Measurements from ENCODE around the gene HS3ST5.
"Not testable (repeated sequence)": the region's sequence is repeated elsewhere in the genome, so short reads cannot be mapped to it uniquely, and the experiment has no call there.

HS3ST5 gene

DNA sequence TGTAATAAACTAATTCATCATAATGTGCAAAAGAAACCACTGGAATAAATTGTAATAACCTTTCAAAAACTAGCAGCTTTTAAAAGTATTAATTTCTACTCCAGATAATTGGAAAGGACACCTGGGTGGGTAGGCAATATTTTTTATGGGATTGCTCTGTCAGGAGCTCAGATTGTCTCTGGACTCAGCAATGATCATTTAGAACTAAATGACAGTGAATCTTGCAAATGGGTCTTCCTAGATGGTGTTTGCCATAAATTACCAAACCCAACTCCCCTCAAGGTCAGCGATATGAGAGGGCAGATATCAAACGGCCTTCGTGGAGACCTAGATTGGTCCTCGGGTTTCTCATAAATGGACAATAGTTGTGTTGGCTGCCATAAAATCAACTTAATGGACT is 181.9 kb downstream of the HS3ST5 start:
- Histone ChIP-seq H3K4me2 (no peak overlapping the region), H3K9ac (no peak overlapping the region), H3K9me3 (no peaks in the 10 kb centered on the region), H3K36me3 (no peaks in the 10 kb centered on the region), H3K4me1 (no peaks in the 10 kb centered on the region), H3K27ac (no peak overlapping the region), H3K4me3 (no peak overlapping the region), H3K27me3 (no peaks in the 10 kb centered on the region), H4K20me1 (no peaks in the 10 kb centered on the region)
- no peak for TF ChIP-seq Cebpa-rat (IDR thresholded peaks at IDR 0.05)

GRCh38 chr6:114159727-114160126 is 183.1 kb downstream of the HS3ST5 start:
- H3K4me1 ChIP-seq, result peaks cover 2% of the 10 kb centered on the region; the same call in 1 of the 2 replicates
- H4K20me1 ChIP-seq, result no peaks in the 10 kb centered on the region
- H3K4me3 ChIP-seq, result no peak overlapping the region
- no peaks in the 10 kb centered on the region for H3K9me3 ChIP-seq
- H3K27me3 ChIP-seq, result no peaks in the 10 kb centered on the region
- no peak overlapping the region for H3K9ac ChIP-seq
- no peak overlapping the region for H3K27ac ChIP-seq
- H3K4me2 ChIP-seq, result no peak overlapping the region
- TF ChIP-seq Cebpa-rat (IDR thresholded peaks at IDR 0.05), result no peak
- H3K36me3 ChIP-seq, result no peaks in the 10 kb centered on the region

DNA sequence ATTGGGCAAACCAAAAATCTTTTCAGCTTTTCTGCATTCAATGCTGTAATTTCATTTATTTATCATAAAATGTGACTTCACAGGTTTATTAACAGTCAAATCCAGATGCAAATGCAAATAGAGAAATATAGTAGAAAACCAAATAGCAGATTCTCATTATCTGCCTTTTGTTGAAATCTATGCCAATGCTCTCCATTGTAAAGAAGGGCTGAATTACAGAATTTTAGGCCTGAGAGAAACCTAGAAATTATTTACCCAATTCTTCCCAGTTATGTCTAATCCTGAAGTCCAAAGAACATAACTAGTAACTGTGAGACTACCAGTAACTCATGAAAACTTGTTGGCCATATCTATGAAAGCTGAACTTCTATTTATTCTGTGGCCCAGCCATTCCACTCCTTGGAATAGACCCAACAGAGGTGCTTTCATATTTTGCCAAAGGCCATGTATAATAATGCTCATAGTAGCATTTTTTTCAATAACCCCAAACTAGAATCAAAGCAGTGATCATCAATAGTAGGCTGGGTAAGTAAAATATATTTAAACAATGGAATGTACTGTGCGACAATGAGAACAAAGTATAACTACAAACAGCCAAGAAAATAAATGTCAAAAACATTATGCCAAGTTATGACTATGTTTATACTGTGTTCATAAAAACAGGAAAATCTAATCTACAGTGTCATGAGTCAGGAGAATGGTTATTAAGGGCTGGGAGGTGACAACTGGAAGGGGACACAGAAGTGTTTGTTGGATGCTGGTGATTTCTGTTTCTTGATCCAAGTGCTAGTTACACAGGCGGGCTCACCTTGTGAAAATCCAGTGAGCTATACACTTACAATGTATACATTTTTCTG is 183.8 kb downstream of the HS3ST5 start:
- Histone ChIP-seq H3K4me2 (no peak overlapping the region), H3K27me3 (no peaks in the 10 kb centered on the region), H3K4me1 (peaks cover 7% of the 10 kb centered on the region; the same call in 1 of the 2 replicates), H4K20me1 (no peaks in the 10 kb centered on the region), H3K9me3 (no peaks in the 10 kb centered on the region), H3K9ac (no peak overlapping the region), H3K36me3 (no peaks in the 10 kb centered on the region), H3K4me3 (no peak overlapping the region), H3K27ac (no peak overlapping the region)
- no peak for TF ChIP-seq Cebpa-rat (IDR thresholded peaks at IDR 0.05)

DNA sequence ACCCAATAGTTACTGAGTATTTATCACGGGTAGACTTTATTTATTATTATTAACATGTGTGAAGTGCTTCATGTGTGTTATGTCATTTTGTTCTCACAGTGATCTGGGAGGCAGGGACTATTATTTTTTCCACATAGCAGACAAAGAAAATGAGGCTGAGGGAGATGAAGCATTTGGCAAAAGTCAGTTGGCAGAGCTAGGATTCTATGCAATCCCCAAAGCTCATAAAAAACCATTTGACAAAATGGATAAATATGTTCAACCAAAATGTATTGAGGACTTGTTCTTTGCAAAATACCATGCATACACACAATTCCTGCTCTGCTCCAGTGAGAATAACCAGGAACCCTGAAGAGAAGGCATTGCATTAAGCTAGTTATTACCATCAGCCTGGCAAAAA is 184.4 kb downstream of the HS3ST5 start:
- Histone ChIP-seq H3K27ac (no peak overlapping the region), H3K9ac (no peak overlapping the region), H3K4me3 (no peak overlapping the region), H4K20me1 (no peaks in the 10 kb centered on the region), H3K4me2 (no peak overlapping the region), H3K9me3 (no peaks in the 10 kb centered on the region), H3K4me1 (peaks cover 7% of the 10 kb centered on the region; the same call in 1 of the 2 replicates), H3K27me3 (no peaks in the 10 kb centered on the region), H3K36me3 (no peaks in the 10 kb centered on the region)
- TF ChIP-seq Cebpa-rat (IDR thresholded peaks at IDR 0.05), result no peak

GRCh38 chr6:114157848-114158247 is 185.0 kb downstream of the HS3ST5 start:
- Histone ChIP-seq H3K4me3 (no peak overlapping the region), H3K9me3 (no peaks in the 10 kb centered on the region), H4K20me1 (no peaks in the 10 kb centered on the region), H3K27me3 (no peaks in the 10 kb centered on the region), H3K4me2 (no peak overlapping the region), H3K27ac (no peak overlapping the region), H3K4me1 (peaks cover 7% of the 10 kb centered on the region; the same call in 1 of the 2 replicates), H3K36me3 (no peaks in the 10 kb centered on the region), H3K9ac (no peak overlapping the region)
- TF ChIP-seq Cebpa-rat (IDR thresholded peaks at IDR 0.05), result no peak

DNA sequence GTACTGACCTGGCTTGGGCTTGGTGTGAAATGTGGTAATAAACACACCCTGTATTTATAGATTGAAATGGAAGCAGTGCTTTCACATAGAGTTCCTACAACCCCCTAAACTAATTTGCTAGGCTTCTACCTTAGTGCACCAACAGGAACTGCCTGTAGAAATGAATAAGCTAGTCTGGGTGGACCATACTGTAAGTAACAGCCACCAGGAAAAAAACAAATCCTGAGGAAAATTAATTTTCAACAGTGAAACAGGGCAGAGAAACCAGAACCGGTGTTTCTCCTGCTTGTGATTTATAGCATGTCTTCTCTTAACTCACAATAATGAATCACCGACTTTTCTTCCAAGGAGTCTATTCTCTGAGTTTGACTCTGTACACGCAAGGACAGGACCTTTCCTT is 187.1 kb downstream of the HS3ST5 start:
- no peak overlapping the region for H3K27ac ChIP-seq
- peaks cover 7% of the 10 kb centered on the region; the same call in 1 of the 2 replicates for H3K4me1 ChIP-seq
- no peak overlapping the region for H3K4me3 ChIP-seq
- no peak for TF ChIP-seq Cebpa-rat (IDR thresholded peaks at IDR 0.05)
- no peaks in the 10 kb centered on the region for H3K36me3 ChIP-seq
- no peaks in the 10 kb centered on the region for H3K27me3 ChIP-seq
- H3K4me2 ChIP-seq, result no peak overlapping the region
- H3K9ac ChIP-seq, result no peak overlapping the region
- H4K20me1 ChIP-seq, result no peaks in the 10 kb centered on the region
- no peaks in the 10 kb centered on the region for H3K9me3 ChIP-seq

DNA sequence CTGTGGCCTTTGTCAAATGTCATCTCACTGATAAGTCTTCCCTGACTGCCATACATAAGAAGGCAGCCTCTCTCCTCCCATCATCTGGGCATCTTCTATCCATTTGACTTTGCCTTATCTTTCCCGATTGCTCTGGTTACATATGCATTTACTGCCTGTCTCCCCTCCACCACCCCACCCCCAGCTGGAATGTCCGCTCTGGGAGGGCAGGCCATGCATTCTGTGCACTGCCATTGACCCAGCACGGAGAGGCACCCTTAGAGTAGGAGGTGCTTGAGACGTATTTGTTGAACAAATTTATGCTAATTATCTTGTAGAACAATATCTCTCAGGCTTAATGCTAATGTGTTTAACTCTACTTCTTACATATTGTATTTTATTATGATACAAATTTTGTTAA is 188.0 kb downstream of the HS3ST5 start:
- H3K4me1 ChIP-seq, result peaks cover 7% of the 10 kb centered on the region; the same call in 1 of the 2 replicates
- peak overlapping the region; percentile 35 for H3K4me2 ChIP-seq
- H3K27me3 ChIP-seq, result no peaks in the 10 kb centered on the region
- no peaks in the 10 kb centered on the region for H3K36me3 ChIP-seq
- H4K20me1 ChIP-seq, result no peaks in the 10 kb centered on the region
- no peaks in the 10 kb centered on the region for H3K9me3 ChIP-seq
- no peak overlapping the region for H3K27ac ChIP-seq
- H3K4me3 ChIP-seq, result no peak overlapping the region
- H3K9ac ChIP-seq, result no peak overlapping the region
- no peak for TF ChIP-seq Cebpa-rat (IDR thresholded peaks at IDR 0.05)

GRCh38 chr6:114153448-114153847 is 189.4 kb downstream of the HS3ST5 start:
- TF ChIP-seq Cebpa-rat (IDR thresholded peaks at IDR 0.05), result no peak
- no peak overlapping the region for H3K9ac ChIP-seq
- no peaks in the 10 kb centered on the region for H3K36me3 ChIP-seq
- no peak overlapping the region for H3K4me2 ChIP-seq
- H4K20me1 ChIP-seq, result no peaks in the 10 kb centered on the region
- no peak overlapping the region for H3K27ac ChIP-seq
- no peak overlapping the region for H3K4me3 ChIP-seq
- H3K9me3 ChIP-seq, result no peaks in the 10 kb centered on the region
- no peaks in the 10 kb centered on the region for H3K27me3 ChIP-seq
- H3K4me1 ChIP-seq, result peaks cover 7% of the 10 kb centered on the region; the same call in 1 of the 2 replicates

DNA sequence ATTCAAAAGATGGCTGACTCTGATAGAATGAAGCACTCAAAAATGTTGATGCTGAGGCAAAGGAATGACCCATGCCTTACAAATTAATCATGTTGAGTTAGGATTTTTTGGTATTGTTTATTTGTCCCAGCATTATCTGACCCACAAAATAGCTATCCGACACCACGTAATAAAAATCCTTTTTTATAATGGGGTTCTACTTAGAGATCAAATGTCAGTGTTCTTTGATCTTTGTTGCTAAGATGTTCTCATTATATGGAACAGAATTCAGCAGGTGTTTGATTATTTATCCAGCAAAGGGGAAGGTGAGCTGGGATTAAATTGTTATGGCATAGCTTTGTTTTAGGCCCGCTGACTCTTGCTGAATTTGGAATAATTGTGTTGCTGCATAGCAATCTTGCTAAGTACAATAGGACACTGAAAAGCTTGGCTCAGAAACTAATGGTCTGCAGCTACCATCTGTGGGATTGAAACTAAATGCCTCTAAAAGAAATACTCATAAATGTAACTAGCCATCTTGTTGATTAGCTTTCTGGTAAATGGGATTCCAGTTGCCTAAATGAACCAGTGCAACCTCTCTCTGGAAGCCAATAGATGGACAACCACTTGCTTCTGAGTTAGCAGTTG is 191.6 kb downstream of the HS3ST5 start:
- no peaks in the 10 kb centered on the region for H4K20me1 ChIP-seq
- H3K36me3 ChIP-seq, result no peaks in the 10 kb centered on the region
- no peaks in the 10 kb centered on the region for H3K27me3 ChIP-seq
- no peak overlapping the region for H3K27ac ChIP-seq
- H3K9ac ChIP-seq, result no peak overlapping the region
- no peaks in the 10 kb centered on the region for H3K9me3 ChIP-seq
- no peak overlapping the region for H3K4me3 ChIP-seq
- peaks cover 7% of the 10 kb centered on the region; the same call in 1 of the 2 replicates for H3K4me1 ChIP-seq
- no peak for TF ChIP-seq Cebpa-rat (IDR thresholded peaks at IDR 0.05)
- H3K4me2 ChIP-seq, result no peak overlapping the region

GRCh38 chr6:114149182-114149581 is 193.6 kb downstream of the HS3ST5 start:
- not testable (repeated sequence) for H3K27ac ChIP-seq, H3K4me3 ChIP-seq, H3K4me1 ChIP-seq, H3K9ac ChIP-seq, H3K4me2 ChIP-seq, H3K36me3 ChIP-seq, H3K27me3 ChIP-seq, H3K9me3 ChIP-seq, H4K20me1 ChIP-seq

Data from BLaER1 (cell line).